K562 (cell line): ENCODE results near the gene DNAH1. TPM values are rescaled to one million over a fixed set of nuclear protein-coding genes. Genes with fewer than 3 reads are reported as not detected.

ENCODE experiments used
- ELK1 ChIP-seq: sonication (generic); formaldehyde crosslinking; IDR thresholded peaks from 2 replicates; pipeline ENCODE4 v1.8.1; 2022; ENCODE audit warnings: missing genetic modification reagents
- MCM3 ChIP-seq: fragments of 450-650 bp; IDR thresholded peaks from 2 replicates; pipeline ENCODE4 v1.6.1; 2016
- NFRKB ChIP-seq: fragments of 450-650 bp; IDR thresholded peaks from 2 replicates; pipeline ENCODE4 v1.6.1; 2016; ENCODE audit warnings: low read depth
- NONO ChIP-seq, 2 experiments: fragments of 200-400 bp in 1 of 2; fragments of 450-650 bp in 1 of 2; formaldehyde crosslinking in 1 of 2; IDR thresholded peaks; 2 replicates each; pipeline ENCODE4 v1.6.1; 2017; ENCODE audit warnings: low read depth in 2 of 2, mild to moderate bottlenecking in 2 of 2, moderate library complexity in 2 of 2, low read length in 1 of 2
- NR2C2 ChIP-seq, 2 experiments: fragments of 200-800 bp in 1 of 2; sonication (Bioruptor generic) in 1 of 2; sonication (generic) in 1 of 2; formaldehyde crosslinking in 1 of 2; IDR thresholded peaks; 2 replicates each; pipeline versions ENCODE4 v1.6.1 to v1.8.0; 2016 to 2022; ENCODE audit warnings: mild to moderate bottlenecking in 1 of 2, missing compliant biosample characterization in 1 of 2, missing genetic modification characterization in 1 of 2, missing genetic modification reagents in 1 of 2
- NR3C1 ChIP-seq: sonication (generic); formaldehyde crosslinking; IDR thresholded peaks from 2 replicates; pipeline ENCODE4 v1.8.1; 2022; ENCODE audit warnings: missing genetic modification reagents
- RAD21 ChIP-seq, 2 experiments: fragments of 250-450 bp in 1 of 2; fragments of 450-650 bp in 1 of 2; sonication (Bioruptor Pico) in 1 of 2; formaldehyde crosslinking in 1 of 2; IDR thresholded peaks in 1 of 2; conservative IDR thresholded peaks in 1 of 2; 2 replicates each; pipeline versions ENCODE4 v1.4.0 to v1.8.0; 2020 to 2022; ENCODE audit warnings: mild to moderate bottlenecking in 2 of 2, moderate library complexity in 1 of 2
- SIN3B ChIP-seq: fragments of 450-650 bp; IDR thresholded peaks from 2 replicates; pipeline ENCODE4 v1.6.1; 2017; ENCODE audit warnings: low read depth, mild to moderate bottlenecking, moderate library complexity
- THAP7 ChIP-seq: fragments of 250-450 bp; sonication (Bioruptor Pico); IDR thresholded peaks from 2 replicates; pipeline ENCODE4 v1.5.0; 2021
- THRA ChIP-seq: fragments of 450-650 bp; IDR thresholded peaks from 2 replicates; pipeline ENCODE4 v1.6.1; 2017; ENCODE audit warnings: mild to moderate bottlenecking, moderate library complexity
- ZNF175 ChIP-seq: fragments of 200-800 bp; sonication (Bioruptor generic); IDR thresholded peaks from 2 replicates; pipeline ENCODE4 v1.6.1; 2016; ENCODE audit warnings: low read depth, mild to moderate bottlenecking, missing genetic modification characterization, missing compliant biosample characterization
- polyA plus RNA-seq, 8 experiments: library from polyadenylated mRNA; depleted of rRNA in 4 of 8; stranded (reverse) in 5 of 8; unstranded in 3 of 8; fragments of >200 nt; fragmentation: Nextera tagmentation in 2 of 8; fragmentation: Illumina TruSeq in 1 of 8; extraction: Ambion mirVana in 2 of 8; extraction: Trizol in 1 of 8; gene quantifications; 2 replicates each; pipeline versions ENCODE4 v1.2.1 to v1.2.3, GENCODE V29; 2011 to 2014; ENCODE audit warnings: inconsistent platforms in 1 of 8, missing spikeins in 1 of 8
- total RNA-seq, 7 experiments: library from RNA; depleted of rRNA in 6 of 7; stranded (reverse); fragments of >200 nt in 6 of 7; fragmentation: Illumina TruSeq in 2 of 7; extraction: Trizol in 2 of 7; gene quantifications; 2 replicates each; pipeline versions ENCODE4 v1.2.1 to v1.2.3, GENCODE V29; 2011 to 2021; ENCODE audit warnings: low replicate concordance in 1 of 7
- TF ChIP-seq, protein P1 (sequence below): fragments of 450-650 bp; IDR thresholded peaks from 2 replicates; pipeline ENCODE4 v1.6.1; 2016; ENCODE audit warnings: mild to moderate bottlenecking, moderate library complexity

The DNAH1 gene
- total and polyA plus RNA-seq, 9 of the 15 experiments (the other 6 are each of a cell fraction or from before 2014, with no cell fraction given): 0.04 to 0.84 (median 0.50) TPM

DNA sequence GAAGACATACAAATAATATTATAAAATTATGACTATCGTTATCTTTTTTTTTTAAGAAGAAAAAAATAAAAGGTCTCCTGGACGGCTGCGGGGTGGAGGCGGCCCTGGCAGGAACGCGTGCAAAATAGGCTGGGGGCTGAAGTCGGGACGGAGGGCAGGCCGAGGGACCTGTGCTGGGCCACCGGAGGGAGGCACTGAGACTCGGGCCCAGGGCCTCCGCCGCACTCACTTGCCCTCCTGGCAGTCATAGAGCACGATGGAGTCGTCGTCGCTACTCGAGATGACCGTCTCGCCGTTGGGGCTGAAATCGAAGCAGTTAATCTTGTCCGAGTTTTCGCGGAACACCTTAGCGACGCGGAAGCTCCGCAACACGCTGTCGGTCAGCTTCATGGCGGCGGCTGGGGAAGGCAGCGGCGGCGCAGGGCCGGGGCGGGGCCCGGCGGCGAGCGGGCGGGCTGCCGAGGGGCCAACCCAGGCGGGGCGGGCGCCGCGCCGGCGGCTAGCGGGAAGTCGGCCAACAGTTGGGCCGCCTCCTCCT is 38.1 kb upstream of the DNAH1 start (continued):
- TF ChIP-seq, protein P1, sequence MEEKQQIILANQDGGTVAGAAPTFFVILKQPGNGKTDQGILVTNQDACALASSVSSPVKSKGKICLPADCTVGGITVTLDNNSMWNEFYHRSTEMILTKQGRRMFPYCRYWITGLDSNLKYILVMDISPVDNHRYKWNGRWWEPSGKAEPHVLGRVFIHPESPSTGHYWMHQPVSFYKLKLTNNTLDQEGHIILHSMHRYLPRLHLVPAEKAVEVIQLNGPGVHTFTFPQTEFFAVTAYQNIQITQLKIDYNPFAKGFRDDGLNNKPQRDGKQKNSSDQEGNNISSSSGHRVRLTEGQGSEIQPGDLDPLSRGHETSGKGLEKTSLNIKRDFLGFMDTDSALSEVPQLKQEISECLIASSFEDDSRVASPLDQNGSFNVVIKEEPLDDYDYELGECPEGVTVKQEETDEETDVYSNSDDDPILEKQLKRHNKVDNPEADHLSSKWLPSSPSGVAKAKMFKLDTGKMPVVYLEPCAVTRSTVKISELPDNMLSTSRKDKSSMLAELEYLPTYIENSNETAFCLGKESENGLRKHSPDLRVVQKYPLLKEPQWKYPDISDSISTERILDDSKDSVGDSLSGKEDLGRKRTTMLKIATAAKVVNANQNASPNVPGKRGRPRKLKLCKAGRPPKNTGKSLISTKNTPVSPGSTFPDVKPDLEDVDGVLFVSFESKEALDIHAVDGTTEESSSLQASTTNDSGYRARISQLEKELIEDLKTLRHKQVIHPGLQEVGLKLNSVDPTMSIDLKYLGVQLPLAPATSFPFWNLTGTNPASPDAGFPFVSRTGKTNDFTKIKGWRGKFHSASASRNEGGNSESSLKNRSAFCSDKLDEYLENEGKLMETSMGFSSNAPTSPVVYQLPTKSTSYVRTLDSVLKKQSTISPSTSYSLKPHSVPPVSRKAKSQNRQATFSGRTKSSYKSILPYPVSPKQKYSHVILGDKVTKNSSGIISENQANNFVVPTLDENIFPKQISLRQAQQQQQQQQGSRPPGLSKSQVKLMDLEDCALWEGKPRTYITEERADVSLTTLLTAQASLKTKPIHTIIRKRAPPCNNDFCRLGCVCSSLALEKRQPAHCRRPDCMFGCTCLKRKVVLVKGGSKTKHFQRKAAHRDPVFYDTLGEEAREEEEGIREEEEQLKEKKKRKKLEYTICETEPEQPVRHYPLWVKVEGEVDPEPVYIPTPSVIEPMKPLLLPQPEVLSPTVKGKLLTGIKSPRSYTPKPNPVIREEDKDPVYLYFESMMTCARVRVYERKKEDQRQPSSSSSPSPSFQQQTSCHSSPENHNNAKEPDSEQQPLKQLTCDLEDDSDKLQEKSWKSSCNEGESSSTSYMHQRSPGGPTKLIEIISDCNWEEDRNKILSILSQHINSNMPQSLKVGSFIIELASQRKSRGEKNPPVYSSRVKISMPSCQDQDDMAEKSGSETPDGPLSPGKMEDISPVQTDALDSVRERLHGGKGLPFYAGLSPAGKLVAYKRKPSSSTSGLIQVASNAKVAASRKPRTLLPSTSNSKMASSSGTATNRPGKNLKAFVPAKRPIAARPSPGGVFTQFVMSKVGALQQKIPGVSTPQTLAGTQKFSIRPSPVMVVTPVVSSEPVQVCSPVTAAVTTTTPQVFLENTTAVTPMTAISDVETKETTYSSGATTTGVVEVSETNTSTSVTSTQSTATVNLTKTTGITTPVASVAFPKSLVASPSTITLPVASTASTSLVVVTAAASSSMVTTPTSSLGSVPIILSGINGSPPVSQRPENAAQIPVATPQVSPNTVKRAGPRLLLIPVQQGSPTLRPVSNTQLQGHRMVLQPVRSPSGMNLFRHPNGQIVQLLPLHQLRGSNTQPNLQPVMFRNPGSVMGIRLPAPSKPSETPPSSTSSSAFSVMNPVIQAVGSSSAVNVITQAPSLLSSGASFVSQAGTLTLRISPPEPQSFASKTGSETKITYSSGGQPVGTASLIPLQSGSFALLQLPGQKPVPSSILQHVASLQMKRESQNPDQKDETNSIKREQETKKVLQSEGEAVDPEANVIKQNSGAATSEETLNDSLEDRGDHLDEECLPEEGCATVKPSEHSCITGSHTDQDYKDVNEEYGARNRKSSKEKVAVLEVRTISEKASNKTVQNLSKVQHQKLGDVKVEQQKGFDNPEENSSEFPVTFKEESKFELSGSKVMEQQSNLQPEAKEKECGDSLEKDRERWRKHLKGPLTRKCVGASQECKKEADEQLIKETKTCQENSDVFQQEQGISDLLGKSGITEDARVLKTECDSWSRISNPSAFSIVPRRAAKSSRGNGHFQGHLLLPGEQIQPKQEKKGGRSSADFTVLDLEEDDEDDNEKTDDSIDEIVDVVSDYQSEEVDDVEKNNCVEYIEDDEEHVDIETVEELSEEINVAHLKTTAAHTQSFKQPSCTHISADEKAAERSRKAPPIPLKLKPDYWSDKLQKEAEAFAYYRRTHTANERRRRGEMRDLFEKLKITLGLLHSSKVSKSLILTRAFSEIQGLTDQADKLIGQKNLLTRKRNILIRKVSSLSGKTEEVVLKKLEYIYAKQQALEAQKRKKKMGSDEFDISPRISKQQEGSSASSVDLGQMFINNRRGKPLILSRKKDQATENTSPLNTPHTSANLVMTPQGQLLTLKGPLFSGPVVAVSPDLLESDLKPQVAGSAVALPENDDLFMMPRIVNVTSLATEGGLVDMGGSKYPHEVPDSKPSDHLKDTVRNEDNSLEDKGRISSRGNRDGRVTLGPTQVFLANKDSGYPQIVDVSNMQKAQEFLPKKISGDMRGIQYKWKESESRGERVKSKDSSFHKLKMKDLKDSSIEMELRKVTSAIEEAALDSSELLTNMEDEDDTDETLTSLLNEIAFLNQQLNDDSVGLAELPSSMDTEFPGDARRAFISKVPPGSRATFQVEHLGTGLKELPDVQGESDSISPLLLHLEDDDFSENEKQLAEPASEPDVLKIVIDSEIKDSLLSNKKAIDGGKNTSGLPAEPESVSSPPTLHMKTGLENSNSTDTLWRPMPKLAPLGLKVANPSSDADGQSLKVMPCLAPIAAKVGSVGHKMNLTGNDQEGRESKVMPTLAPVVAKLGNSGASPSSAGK: 0 out of 2 replicates have a peak, but pooled peaks have one; percentile 23
- TF ChIP-seq NR2C2 (CRISPR knock-in tag; IDR thresholded peaks at IDR 0.05) (no peak; the same call in 1 of the 2 replicates), NR2C2 (tag; IDR thresholded peaks at IDR 0.05) (peak; percentile 63), THAP7 (CRISPR knock-in tag) (no peak), NONO (IDR thresholded peaks at IDR 0.05; ENCODE audit: low read depth in 2 of 2, low read length in 1 of 2) (0 out of 4 replicates have a peak, but pooled peaks of 1 of the 2 experiments have one; percentile 12), ELK1 (CRISPR knock-in tag) (no peak), ZNF175 (CRISPR knock-in tag) (no peak), THRA (no peak), RAD21 (CRISPR knock-in tag; conservative IDR thresholded peaks at IDR 0.05 in 1 of 2, IDR thresholded peaks at IDR 0.05 in 1 of 2) (no peak), NFRKB (peak; percentile 59; the same call in 1 of the 2 replicates), MCM3 (no peak), SIN3B (0 out of 2 replicates have a peak, but pooled peaks have one; percentile 28), NR3C1 (CRISPR knock-in tag) (no peak)
